Measurements from ENCODE around the gene RAB29.
A peak's percentile ranks its signal among the peaks of the same experiment; 100 is the strongest.

RAB29 gene

GRCh38 chr1:205775717-205776056 lies 405 bp upstream of the RAB29 start:
- H3K4me3 ChIP-seq (ENCODE audit: low read depth in 1 of 2, low read length in 2 of 2): peak overlapping the region; percentile 8 to 81
- H3K4me1 ChIP-seq (ENCODE audit: insufficient read depth, low read length): peaks cover 5% of the 10 kb centered on the region
- H3K9ac ChIP-seq (ENCODE audit: low read length): peak overlapping the region; percentile 72
- H3K27ac ChIP-seq (ENCODE audit: low read depth, low read length): peak overlapping the region; percentile 45
- H3K36me3 ChIP-seq (ENCODE audit: insufficient read depth, low read length): no peaks in the 10 kb centered on the region
- no peaks in the 10 kb centered on the region for H3K27me3 ChIP-seq (ENCODE audit: control insufficient read depth in 1 of 2, insufficient read depth in 2 of 2, low read length in 2 of 2)
- H3K9me3 ChIP-seq (ENCODE audit: low read length): no peaks in the 10 kb centered on the region

GRCh38 chr1:205774198-205775014 lies 876 bp downstream of the RAB29 start:
- Histone ChIP-seq H3K9ac (ENCODE audit: low read length) (peak overlapping the region; percentile 72), H3K27ac (ENCODE audit: low read depth, low read length) (peak overlapping the region; percentile 45), H3K4me1 (ENCODE audit: insufficient read depth, low read length) (peaks cover 5% of the 10 kb centered on the region), H3K9me3 (ENCODE audit: low read length) (no peaks in the 10 kb centered on the region), H3K36me3 (ENCODE audit: insufficient read depth, low read length) (no peaks in the 10 kb centered on the region), H3K27me3 (ENCODE audit: control insufficient read depth in 1 of 2, insufficient read depth in 2 of 2, low read length in 2 of 2) (no peaks in the 10 kb centered on the region), H3K4me3 (ENCODE audit: low read depth in 1 of 2, low read length in 2 of 2) (peak overlapping the region; percentile 73 to 81)

- Histone ChIP-seq H3K9ac (ENCODE audit: low read length) (no peak overlapping the region), H3K9me3 (ENCODE audit: low read length) (no peaks in the 10 kb centered on the region), H3K27me3 (ENCODE audit: control insufficient read depth in 1 of 2, insufficient read depth in 2 of 2, low read length in 2 of 2) (no peaks in the 10 kb centered on the region), H3K4me1 (ENCODE audit: insufficient read depth, low read length) (peaks cover 5% of the 10 kb centered on the region), H3K36me3 (ENCODE audit: insufficient read depth, low read length) (no peaks in the 10 kb centered on the region), H3K4me3 (ENCODE audit: low read depth in 1 of 2, low read length in 2 of 2) (no peak overlapping the region), H3K27ac (ENCODE audit: low read depth, low read length) (no peak overlapping the region)
Measured at GRCh38 chr1:205772607-205773032, 2.7 kb downstream of the RAB29 start.

- Histone ChIP-seq H3K4me1 (ENCODE audit: insufficient read depth, low read length) (peaks cover 5% of the 10 kb centered on the region), H3K36me3 (ENCODE audit: insufficient read depth, low read length) (no peaks in the 10 kb centered on the region), H3K9me3 (ENCODE audit: low read length) (no peaks in the 10 kb centered on the region), H3K9ac (ENCODE audit: low read length) (no peak overlapping the region), H3K4me3 (ENCODE audit: low read depth in 1 of 2, low read length in 2 of 2) (no peak overlapping the region), H3K27ac (ENCODE audit: low read depth, low read length) (no peak overlapping the region), H3K27me3 (ENCODE audit: control insufficient read depth in 1 of 2, insufficient read depth in 2 of 2, low read length in 2 of 2) (no peaks in the 10 kb centered on the region)
Measured at GRCh38 chr1:205770618-205771017, 4.7 kb downstream of the RAB29 start.

- H3K4me1 ChIP-seq (ENCODE audit: insufficient read depth, low read length): peaks cover 5% of the 10 kb centered on the region
- no peak overlapping the region for H3K9ac ChIP-seq (ENCODE audit: low read length)
- H3K27me3 ChIP-seq (ENCODE audit: control insufficient read depth in 1 of 2, insufficient read depth in 2 of 2, low read length in 2 of 2): no peaks in the 10 kb centered on the region
- no peaks in the 10 kb centered on the region for H3K9me3 ChIP-seq (ENCODE audit: low read length)
- no peak overlapping the region for H3K27ac ChIP-seq (ENCODE audit: low read depth, low read length)
- no peak overlapping the region for H3K4me3 ChIP-seq (ENCODE audit: low read depth in 1 of 2, low read length in 2 of 2)
- H3K36me3 ChIP-seq (ENCODE audit: insufficient read depth, low read length): no peaks in the 10 kb centered on the region
Measured at GRCh38 chr1:205769641-205770365, 5.5 kb downstream of the RAB29 start.

- Histone ChIP-seq H3K27me3 (ENCODE audit: control insufficient read depth in 1 of 2, insufficient read depth in 2 of 2, low read length in 2 of 2) (no peaks in the 10 kb centered on the region), H3K9ac (ENCODE audit: low read length) (no peak overlapping the region), H3K9me3 (ENCODE audit: low read length) (no peaks in the 10 kb centered on the region), H3K27ac (ENCODE audit: low read depth, low read length) (no peak overlapping the region), H3K4me1 (ENCODE audit: insufficient read depth, low read length) (no peaks in the 10 kb centered on the region), H3K4me3 (ENCODE audit: low read depth in 1 of 2, low read length in 2 of 2) (no peak overlapping the region), H3K36me3 (ENCODE audit: insufficient read depth, low read length) (no peaks in the 10 kb centered on the region)
Measured at GRCh38 chr1:205767248-205767647, 8.0 kb downstream of the RAB29 start.

- Histone ChIP-seq H3K4me3 (ENCODE audit: low read depth in 1 of 2, low read length in 2 of 2) (no peak overlapping the region), H3K27me3 (ENCODE audit: control insufficient read depth in 1 of 2, insufficient read depth in 2 of 2, low read length in 2 of 2) (no peaks in the 10 kb centered on the region), H3K27ac (ENCODE audit: low read depth, low read length) (no peak overlapping the region), H3K9me3 (ENCODE audit: low read length) (no peaks in the 10 kb centered on the region), H3K9ac (ENCODE audit: low read length) (no peak overlapping the region), H3K36me3 (ENCODE audit: insufficient read depth, low read length) (no peaks in the 10 kb centered on the region), H3K4me1 (ENCODE audit: insufficient read depth, low read length) (no peaks in the 10 kb centered on the region)
Measured at GRCh38 chr1:205766570-205766969, 8.7 kb downstream of the RAB29 start.

- no peaks in the 10 kb centered on the region for H3K27me3 ChIP-seq (ENCODE audit: control insufficient read depth in 1 of 2, insufficient read depth in 2 of 2, low read length in 2 of 2)
- no peak overlapping the region for H3K4me3 ChIP-seq (ENCODE audit: low read depth in 1 of 2, low read length in 2 of 2)
- H3K9me3 ChIP-seq (ENCODE audit: low read length): no peaks in the 10 kb centered on the region
- no peaks in the 10 kb centered on the region for H3K4me1 ChIP-seq (ENCODE audit: insufficient read depth, low read length)
- no peaks in the 10 kb centered on the region for H3K36me3 ChIP-seq (ENCODE audit: insufficient read depth, low read length)
- H3K9ac ChIP-seq (ENCODE audit: low read length): no peak overlapping the region
- no peak overlapping the region for H3K27ac ChIP-seq (ENCODE audit: low read depth, low read length)
Measured at GRCh38 chr1:205766038-205766437, 9.2 kb downstream of the RAB29 start.

GRCh38 chr1:205764578-205764977 lies 10.7 kb downstream of the RAB29 start:
- Histone ChIP-seq H3K27ac (ENCODE audit: low read depth, low read length) (no peak overlapping the region), H3K27me3 (ENCODE audit: control insufficient read depth in 1 of 2, insufficient read depth in 2 of 2, low read length in 2 of 2) (no peaks in the 10 kb centered on the region), H3K9me3 (ENCODE audit: low read length) (no peaks in the 10 kb centered on the region), H3K36me3 (ENCODE audit: insufficient read depth, low read length) (no peaks in the 10 kb centered on the region), H3K4me1 (ENCODE audit: insufficient read depth, low read length) (no peaks in the 10 kb centered on the region), H3K4me3 (ENCODE audit: low read depth in 1 of 2, low read length in 2 of 2) (no peak overlapping the region), H3K9ac (ENCODE audit: low read length) (no peak overlapping the region)

GRCh38 chr1:205763980-205764379 lies 11.3 kb downstream of the RAB29 start:
- Histone ChIP-seq H3K36me3 (ENCODE audit: insufficient read depth, low read length) (no peaks in the 10 kb centered on the region), H3K4me3 (ENCODE audit: low read depth in 1 of 2, low read length in 2 of 2) (no peak overlapping the region), H3K4me1 (ENCODE audit: insufficient read depth, low read length) (no peaks in the 10 kb centered on the region), H3K9ac (ENCODE audit: low read length) (no peak overlapping the region), H3K27me3 (ENCODE audit: control insufficient read depth in 1 of 2, insufficient read depth in 2 of 2, low read length in 2 of 2) (no peaks in the 10 kb centered on the region), H3K9me3 (ENCODE audit: low read length) (no peaks in the 10 kb centered on the region), H3K27ac (ENCODE audit: low read depth, low read length) (no peak overlapping the region)

- no peaks in the 10 kb centered on the region for H3K27me3 ChIP-seq (ENCODE audit: control insufficient read depth in 1 of 2, insufficient read depth in 2 of 2, low read length in 2 of 2)
- H3K9ac ChIP-seq (ENCODE audit: low read length): no peak overlapping the region
- H3K4me1 ChIP-seq (ENCODE audit: insufficient read depth, low read length): no peaks in the 10 kb centered on the region
- H3K9me3 ChIP-seq (ENCODE audit: low read length): no peaks in the 10 kb centered on the region
- no peak overlapping the region for H3K4me3 ChIP-seq (ENCODE audit: low read depth in 1 of 2, low read length in 2 of 2)
- H3K36me3 ChIP-seq (ENCODE audit: insufficient read depth, low read length): no peaks in the 10 kb centered on the region
- no peak overlapping the region for H3K27ac ChIP-seq (ENCODE audit: low read depth, low read length)
Measured at GRCh38 chr1:205760606-205761005, 14.7 kb downstream of the RAB29 start.
